Type B pancreatic cell (in vitro differentiated cells): ENCODE data around the gene LRBA. TPM values are rescaled to one million over a fixed set of nuclear protein-coding genes. Genes with fewer than 3 reads are reported as not detected.
"Not testable (repeated sequence)": the region's sequence is repeated elsewhere in the genome, so short reads cannot be mapped to it uniquely, and the experiment has no call there.

Source experiments
- DNase-seq: peaks from one replicate; pipeline ENCODE4 v3.0.0; 2021; ENCODE audit warnings: mixed read lengths; ENCODE audit not compliant: unreplicated experiment; ENCODE audit errors: extremely low spot score
- H3K27ac Mint-ChIP-seq: 2 replicates; pipeline ENCODE4 v1.8.0; 2021; ENCODE audit warnings: mild to moderate bottlenecking, mixed read lengths
- H3K27me3 Mint-ChIP-seq: 2 replicates; pipeline ENCODE4 v1.8.0; 2021; ENCODE audit warnings: mixed read lengths
- H3K36me3 Mint-ChIP-seq: 2 replicates; pipeline ENCODE4 v1.8.0; 2021; ENCODE audit warnings: mixed read lengths
- H3K4me1 Mint-ChIP-seq: one replicate; pipeline ENCODE4 v1.8.0; 2021; ENCODE audit warnings: mixed read lengths; ENCODE audit not compliant: unreplicated experiment
- H3K4me3 Mint-ChIP-seq: 2 replicates; pipeline ENCODE4 v1.8.0; 2021; ENCODE audit warnings: mild to moderate bottlenecking, mixed read lengths
- H3K9me3 Mint-ChIP-seq: 2 replicates; pipeline ENCODE4 v1.8.0; 2021; ENCODE audit warnings: mixed read lengths
- total RNA-seq: library from RNA; stranded (reverse); gene quantifications from 2 replicates; pipeline ENCODE4 v1.2.1, GENCODE V29; 2021; ENCODE audit warnings: low replicate concordance
- TF ChIP-seq, protein P1 (sequence below): fragments of 200-600 bp; sonication (generic); conservative IDR thresholded peaks from 2 replicates; pipeline ENCODE4 v1.5.0; 2021; ENCODE audit warnings: antibody characterized with exemption, mild to moderate bottlenecking

The LRBA gene
- total RNA-seq, 1 donor from 2014 or later: 64.5 TPM

DNA sequence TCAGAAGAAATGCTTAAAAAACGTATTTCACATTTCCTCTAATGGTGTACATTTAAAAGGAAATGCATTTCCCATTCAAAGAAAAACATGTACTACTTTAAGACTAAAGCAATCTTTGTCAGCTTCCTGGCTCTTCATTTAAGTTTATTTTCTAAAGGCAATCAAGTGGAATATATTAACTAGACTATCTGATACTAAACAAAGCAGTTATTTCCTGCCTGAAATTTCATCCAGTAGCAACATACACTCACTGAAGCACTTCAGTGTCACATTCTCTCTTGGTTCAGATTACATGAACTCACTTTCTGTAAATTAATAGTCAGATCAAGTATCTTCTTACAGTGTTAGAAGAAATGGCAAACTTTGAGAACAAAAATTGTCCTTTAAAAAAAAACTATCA, 42.5 kb downstream of the LRBA start:
- no peak for DNase-seq
- TF ChIP-seq, protein P1, sequence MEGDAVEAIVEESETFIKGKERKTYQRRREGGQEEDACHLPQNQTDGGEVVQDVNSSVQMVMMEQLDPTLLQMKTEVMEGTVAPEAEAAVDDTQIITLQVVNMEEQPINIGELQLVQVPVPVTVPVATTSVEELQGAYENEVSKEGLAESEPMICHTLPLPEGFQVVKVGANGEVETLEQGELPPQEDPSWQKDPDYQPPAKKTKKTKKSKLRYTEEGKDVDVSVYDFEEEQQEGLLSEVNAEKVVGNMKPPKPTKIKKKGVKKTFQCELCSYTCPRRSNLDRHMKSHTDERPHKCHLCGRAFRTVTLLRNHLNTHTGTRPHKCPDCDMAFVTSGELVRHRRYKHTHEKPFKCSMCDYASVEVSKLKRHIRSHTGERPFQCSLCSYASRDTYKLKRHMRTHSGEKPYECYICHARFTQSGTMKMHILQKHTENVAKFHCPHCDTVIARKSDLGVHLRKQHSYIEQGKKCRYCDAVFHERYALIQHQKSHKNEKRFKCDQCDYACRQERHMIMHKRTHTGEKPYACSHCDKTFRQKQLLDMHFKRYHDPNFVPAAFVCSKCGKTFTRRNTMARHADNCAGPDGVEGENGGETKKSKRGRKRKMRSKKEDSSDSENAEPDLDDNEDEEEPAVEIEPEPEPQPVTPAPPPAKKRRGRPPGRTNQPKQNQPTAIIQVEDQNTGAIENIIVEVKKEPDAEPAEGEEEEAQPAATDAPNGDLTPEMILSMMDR: no peak
- no peak overlapping the region for H3K4me3 Mint-ChIP-seq
- no peaks in the 10 kb centered on the region for H3K27me3 Mint-ChIP-seq
- H3K4me1 Mint-ChIP-seq: peaks cover 14% of the 10 kb centered on the region
- no peaks in the 10 kb centered on the region for H3K36me3 Mint-ChIP-seq
- no peak overlapping the region for H3K27ac Mint-ChIP-seq
- H3K9me3 Mint-ChIP-seq: no peaks in the 10 kb centered on the region

DNA sequence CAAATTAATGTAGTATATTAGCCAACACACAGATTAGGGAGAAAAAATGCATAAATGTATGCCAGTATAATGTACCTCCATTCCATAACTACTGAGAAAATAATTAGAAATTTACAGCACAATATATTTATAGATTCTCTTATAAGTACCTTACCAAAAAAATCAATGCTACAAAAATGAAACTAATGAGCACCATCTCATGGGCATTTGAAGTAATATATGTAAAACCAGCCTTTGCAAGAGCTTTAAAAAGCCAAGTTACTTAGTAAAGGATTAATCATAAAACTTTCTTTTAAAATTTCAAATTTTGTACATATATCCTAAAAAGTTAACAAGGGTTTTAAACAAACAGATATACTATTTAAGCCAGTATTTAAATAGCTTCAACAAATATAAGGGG, 43.2 kb downstream of the LRBA start:
- no peaks in the 10 kb centered on the region for H3K9me3 Mint-ChIP-seq
- H3K4me1 Mint-ChIP-seq: peaks cover 14% of the 10 kb centered on the region
- peaks cover 5% of the 10 kb centered on the region for H3K36me3 Mint-ChIP-seq
- TF ChIP-seq, protein P1: no peak
- no peaks in the 10 kb centered on the region for H3K27me3 Mint-ChIP-seq
- H3K27ac Mint-ChIP-seq: no peak overlapping the region
- DNase-seq: no peak
- no peak overlapping the region for H3K4me3 Mint-ChIP-seq

DNA sequence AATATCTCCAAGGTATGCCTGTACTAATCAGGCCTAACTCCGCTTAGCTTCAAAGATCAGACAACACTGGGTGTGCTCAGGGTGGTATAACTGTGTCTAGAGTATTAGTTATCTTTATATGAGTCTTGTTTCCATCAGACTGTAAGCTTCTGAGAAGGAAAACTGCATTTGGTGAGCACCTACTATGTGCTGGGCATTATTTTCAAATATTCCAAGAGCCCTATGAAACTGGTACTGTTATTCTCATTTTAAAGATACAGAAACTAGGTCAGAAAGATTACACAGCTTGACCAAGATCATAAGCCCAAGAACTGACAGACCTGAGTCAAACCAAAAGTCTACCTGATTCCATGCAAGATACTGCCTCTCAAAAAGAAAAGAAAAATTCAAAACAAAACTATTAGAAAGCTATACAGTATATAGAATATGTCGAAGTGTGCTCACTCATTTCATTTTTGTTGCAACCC, 44.4 kb downstream of the LRBA start:
- H3K27ac Mint-ChIP-seq: no peak overlapping the region
- peaks cover 14% of the 10 kb centered on the region for H3K4me1 Mint-ChIP-seq
- peaks cover 5% of the 10 kb centered on the region for H3K36me3 Mint-ChIP-seq
- no peaks in the 10 kb centered on the region for H3K9me3 Mint-ChIP-seq
- H3K4me3 Mint-ChIP-seq: no peak overlapping the region
- no peaks in the 10 kb centered on the region for H3K27me3 Mint-ChIP-seq
- TF ChIP-seq, protein P1: no peak
- DNase-seq: no peak

DNA sequence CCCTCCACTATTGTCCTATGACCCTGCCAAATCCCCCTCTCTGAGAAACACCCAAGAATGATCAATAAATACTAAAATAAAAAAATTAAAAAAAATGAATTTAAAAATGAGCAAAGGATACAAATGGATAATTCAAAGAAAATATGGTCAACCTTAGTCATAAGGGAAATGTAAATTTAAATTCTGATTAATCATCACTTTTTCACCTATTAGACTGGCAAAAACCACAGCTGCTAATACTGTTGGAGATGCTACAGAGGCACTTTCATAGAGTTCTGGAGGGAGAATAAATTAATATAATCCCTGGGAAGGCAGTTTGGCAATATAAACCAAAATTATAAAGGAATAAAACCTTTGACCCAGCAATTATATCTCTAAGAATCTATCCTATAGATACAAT, 50.3 kb downstream of the LRBA start:
- no peak overlapping the region for H3K4me3 Mint-ChIP-seq

DNA sequence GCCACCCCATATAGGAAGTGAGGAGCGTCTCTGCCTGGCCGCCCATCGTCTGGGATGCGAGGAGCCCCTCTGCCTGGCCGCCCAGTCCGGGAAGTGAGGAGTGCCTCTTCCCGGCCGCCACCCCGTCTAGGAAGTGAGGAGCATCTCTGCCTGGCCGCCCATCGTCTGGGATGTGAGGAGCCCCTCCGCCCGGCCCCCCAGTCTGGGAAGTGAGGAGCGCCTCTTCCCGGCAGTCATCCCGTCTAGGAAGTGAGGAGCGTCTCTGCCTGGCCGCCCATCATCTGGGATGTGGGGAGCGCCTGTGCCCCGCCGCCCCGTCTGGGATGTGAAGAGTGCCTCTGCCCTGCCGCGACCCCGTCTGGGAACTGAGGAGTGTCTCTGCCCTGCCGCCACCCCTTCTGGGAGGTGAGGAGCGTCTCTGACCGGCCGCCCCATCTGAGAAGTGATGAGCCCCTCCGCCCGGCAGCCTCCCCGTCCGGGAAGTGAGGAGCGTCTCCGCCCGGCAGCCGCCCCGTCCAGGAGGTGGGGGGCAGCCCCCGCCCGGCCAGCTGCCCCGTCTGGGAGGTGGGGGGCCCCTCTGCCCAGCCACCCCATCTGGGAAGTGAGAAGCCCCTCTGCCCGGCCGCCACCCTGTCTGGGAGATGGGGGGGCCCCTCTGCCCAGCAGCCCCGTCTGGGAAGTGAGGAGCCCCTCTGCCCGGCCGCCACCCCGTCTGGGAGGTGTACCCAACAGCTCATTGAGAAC, 51.3 kb downstream of the LRBA start:
- H3K4me3 Mint-ChIP-seq, H3K27ac Mint-ChIP-seq: not testable (repeated sequence)

More for the DNA sequence above, 50.3 kb downstream of the LRBA start:
- H3K9me3 Mint-ChIP-seq: no peaks in the 10 kb centered on the region
- no peaks in the 10 kb centered on the region for H3K27me3 Mint-ChIP-seq
- no peak overlapping the region for H3K27ac Mint-ChIP-seq
- H3K4me1 Mint-ChIP-seq: no peaks in the 10 kb centered on the region
- no peak for DNase-seq
- TF ChIP-seq, protein P1: no peak
- H3K36me3 Mint-ChIP-seq: peaks cover 5% of the 10 kb centered on the region

DNA sequence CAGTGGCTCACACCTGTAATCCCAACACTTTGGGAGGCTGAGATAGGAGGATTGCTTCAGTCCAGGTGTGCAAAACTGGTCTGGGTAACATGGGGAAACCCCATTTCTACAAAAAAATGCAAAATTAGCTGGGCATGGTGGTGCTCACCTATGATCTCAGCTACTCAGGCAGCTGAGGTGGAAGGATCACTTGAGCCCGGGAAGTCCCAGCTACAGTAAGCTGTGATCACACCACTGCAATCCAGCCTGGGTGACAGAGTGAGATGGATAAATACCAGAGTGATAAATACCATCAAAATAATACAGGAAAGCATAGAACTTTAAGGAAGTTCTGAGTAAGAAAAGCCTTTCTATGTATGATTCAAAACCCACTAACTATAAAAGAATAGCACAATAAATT, 52.8 kb downstream of the LRBA start:
- Mint-ChIP-seq H3K36me3 (peaks cover 17% of the 10 kb centered on the region), H3K27me3 (no peaks in the 10 kb centered on the region), H3K4me1 (no peaks in the 10 kb centered on the region), H3K4me3 (no peak overlapping the region), H3K27ac (no peak overlapping the region), H3K9me3 (peaks cover 7% of the 10 kb centered on the region)
- no peak for DNase-seq
- TF ChIP-seq, protein P1: no peak

More for the DNA sequence above, 51.3 kb downstream of the LRBA start:
- not testable (repeated sequence) for H3K36me3 Mint-ChIP-seq, H3K9me3 Mint-ChIP-seq, H3K4me1 Mint-ChIP-seq, H3K27me3 Mint-ChIP-seq, DNase-seq
